CD8-positive, alpha-beta memory T cell (primary cell): ENCODE results near the gene TAS2R1. TPM values are rescaled to one million over a fixed set of nuclear protein-coding genes. Genes with fewer than 3 reads are reported as not detected.

Experiments
- CTCF ChIA-PET: fragments of 350-600 bp; sonication (Branson Sonifier 250); formaldehyde crosslinking; loops from one replicate; lab custom pipeline; 2021; ENCODE audit warnings: antibody characterized with exemption; lab: Charles Lee
- POLR2A ChIA-PET: fragments of 350-600 bp; sonication (Branson Sonifier 250); formaldehyde crosslinking; loops from one replicate; lab custom pipeline; 2021; ENCODE audit warnings: antibody characterized with exemption; lab: Charles Lee
- DNase-seq, 5 donors: peaks; one replicate each; pipeline versions ENCODE4 v3.0.0 to v3.0.0-alpha.2; 2020 to 2022; ENCODE audit warnings: mixed read lengths in 1 of 5
- H3K27ac ChIP-seq: one replicate; pipeline ENCODE4 v1.7.0; 2013; ENCODE audit warnings: low read depth, mild to moderate bottlenecking, low read length, moderate library complexity
- H3K27me3 ChIP-seq: 2 replicates; pipeline ENCODE4 v1.7.0; 2013; ENCODE audit warnings: low read length, mild to moderate bottlenecking; ENCODE audit not compliant: insufficient read depth, poor library complexity, severe bottlenecking
- H3K36me3 ChIP-seq: 2 replicates; pipeline ENCODE4 v1.7.0; 2013; ENCODE audit warnings: mild to moderate bottlenecking, low read length, moderate library complexity; ENCODE audit not compliant: insufficient read depth
- H3K4me1 ChIP-seq: 2 replicates; pipeline ENCODE4 v1.7.0; 2013; ENCODE audit warnings: mild to moderate bottlenecking, low read length, moderate library complexity; ENCODE audit not compliant: insufficient read depth
- H3K4me3 ChIP-seq: 2 replicates; pipeline ENCODE4 v1.7.0; 2013; ENCODE audit warnings: mild to moderate bottlenecking, low read length
- H3K9me3 ChIP-seq: 2 replicates; pipeline ENCODE4 v1.7.0; 2013; ENCODE audit warnings: mild to moderate bottlenecking, low read length
- H3K27ac Mint-ChIP-seq, 8 donors: one replicate each; pipeline ENCODE4 v1.8.0; 2020 to 2021; ENCODE audit warnings: mixed read lengths in 8 of 8, mild to moderate bottlenecking in 6 of 8, inconsistent platforms in 3 of 8, moderate library complexity in 3 of 8
- H3K27me3 Mint-ChIP-seq, 2 donors: one replicate each; pipeline ENCODE4 v1.8.0; 2020 to 2021; ENCODE audit warnings: mixed read lengths in 2 of 2, mild to moderate bottlenecking in 1 of 2, moderate library complexity in 1 of 2
- H3K36me3 Mint-ChIP-seq, 3 donors: one replicate each; pipeline ENCODE4 v1.8.0; 2020 to 2021; ENCODE audit warnings: mixed read lengths in 3 of 3, inconsistent platforms in 1 of 3, mild to moderate bottlenecking in 1 of 3
- H3K4me1 Mint-ChIP-seq, 3 donors: one replicate each; pipeline ENCODE4 v1.8.0; 2020 to 2021; ENCODE audit warnings: mixed read lengths in 3 of 3, inconsistent platforms in 1 of 3, mild to moderate bottlenecking in 1 of 3
- H3K4me3 Mint-ChIP-seq, 7 donors: one replicate each; pipeline ENCODE4 v1.8.0; 2020 to 2021; ENCODE audit warnings: mixed read lengths in 7 of 7, mild to moderate bottlenecking in 6 of 7, moderate library complexity in 4 of 7, inconsistent platforms in 2 of 7
- H3K9me3 Mint-ChIP-seq, 5 donors: one replicate each; pipeline ENCODE4 v1.8.0; 2020 to 2022; ENCODE audit warnings: mixed read lengths in 5 of 5, mild to moderate bottlenecking in 3 of 5, moderate library complexity in 2 of 5, inconsistent platforms in 1 of 5
- polyA plus RNA-seq: library from polyadenylated mRNA; unstranded; fragments of 300-500 nt; fragmentation: Illumina TruSeq; gene quantifications from one replicate; pipeline ENCODE4 v1.2.3, GENCODE V29; 2021
- total RNA-seq, 2 experiments: library from RNA; stranded (reverse); gene quantifications; one replicate each; pipeline ENCODE4 v1.2.3, GENCODE V29; 2021

The TAS2R1 gene
- total and polyA plus RNA-seq, 3 experiments from 2014 or later: not detected

DNA sequence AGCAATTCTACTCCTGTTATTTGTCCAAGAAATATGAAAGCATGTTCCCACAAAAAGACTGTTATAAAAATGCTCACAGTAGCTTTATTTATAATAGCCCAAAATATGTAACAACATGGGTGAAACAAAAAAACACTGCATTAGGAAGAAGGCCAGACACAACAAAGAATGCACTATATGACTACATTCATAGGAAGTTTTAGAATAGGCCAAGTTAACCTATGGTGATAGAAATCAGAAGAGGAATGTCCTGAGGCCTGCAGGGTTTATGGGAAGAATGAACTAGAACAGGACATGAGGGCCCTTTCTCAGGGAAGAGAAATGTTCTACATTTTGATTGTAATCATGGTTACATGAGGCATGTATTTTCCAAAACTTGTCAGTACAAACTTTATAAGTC, 24.7 kb upstream of the TAS2R1 start:
- H3K9me3 ChIP-seq: no peaks in the 10 kb centered on the region
- Mint-ChIP-seq H3K27ac (no peak overlapping the region), H3K9me3 (peaks cover 0 to 7% (median 0%) of the 10 kb centered on the region in 5 donors), H3K4me3 (no peak overlapping the region), H3K36me3 (no peaks in the 10 kb centered on the region), H3K4me1 (no peaks in the 10 kb centered on the region), H3K27me3 (peaks cover 0 to 2% of the 10 kb centered on the region in 2 donors)
- H3K36me3 ChIP-seq: no peaks in the 10 kb centered on the region
- no peak overlapping the region for H3K27ac ChIP-seq
- POLR2A ChIA-PET: no interaction called here
- no peak for DNase-seq
- H3K4me1 ChIP-seq: no peaks in the 10 kb centered on the region
- CTCF ChIA-PET: no interaction called here
- no peak overlapping the region for H3K4me3 ChIP-seq
- H3K27me3 ChIP-seq: no peaks in the 10 kb centered on the region

DNA sequence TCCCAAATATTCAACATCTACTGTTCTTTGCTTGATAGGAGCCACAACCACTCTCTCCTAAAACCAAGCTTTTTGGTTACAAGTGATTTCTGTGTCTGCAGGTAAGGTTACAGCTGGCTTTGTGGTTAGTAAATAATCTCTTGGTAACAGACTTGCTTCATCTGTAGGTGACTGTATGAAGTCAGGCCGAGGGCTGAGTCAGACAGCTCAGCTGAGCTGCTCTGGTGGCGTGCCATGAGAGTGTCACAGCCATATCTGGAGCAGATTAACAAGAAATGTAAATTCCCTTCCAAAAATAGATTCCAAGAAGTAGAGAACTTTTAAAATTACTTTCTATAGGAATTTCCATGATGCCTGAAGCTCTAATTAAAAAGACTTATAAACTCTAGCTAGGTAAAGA, 23.7 kb upstream of the TAS2R1 start:
- H3K36me3 Mint-ChIP-seq: no peaks in the 10 kb centered on the region
- Histone ChIP-seq H3K27me3 (no peaks in the 10 kb centered on the region), H3K4me3 (no peak overlapping the region), H3K4me1 (no peaks in the 10 kb centered on the region), H3K36me3 (no peaks in the 10 kb centered on the region), H3K9me3 (no peaks in the 10 kb centered on the region), H3K27ac (no peak overlapping the region)
- no peak for DNase-seq
- H3K4me3 Mint-ChIP-seq: no peak overlapping the region
- H3K9me3 Mint-ChIP-seq: peaks cover 0 to 7% (median 0%) of the 10 kb centered on the region in 5 donors
- H3K27ac Mint-ChIP-seq: no peak overlapping the region
- H3K27me3 Mint-ChIP-seq: peaks cover 0 to 2% of the 10 kb centered on the region in 2 donors
- POLR2A ChIA-PET: no interaction called here
- no peaks in the 10 kb centered on the region for H3K4me1 Mint-ChIP-seq
- CTCF ChIA-PET: no interaction called here

DNA sequence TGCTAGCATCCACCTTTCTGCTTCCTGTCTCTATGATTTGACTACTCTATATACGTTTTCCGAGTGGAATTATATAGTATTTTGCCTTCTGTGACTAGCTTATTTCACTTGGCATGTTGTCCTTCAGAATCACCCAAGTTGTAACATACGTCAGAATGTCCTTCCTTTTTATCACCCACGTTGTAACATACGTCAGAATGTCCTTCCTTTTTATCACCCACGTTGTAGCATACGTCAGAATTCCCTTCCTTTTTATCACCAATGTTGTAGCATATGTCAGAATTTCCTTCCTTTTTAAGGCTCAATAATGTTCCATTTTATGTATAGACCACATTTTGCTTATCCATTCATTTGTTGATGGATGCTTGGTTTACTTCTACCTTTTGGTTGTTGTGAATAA, 22.9 kb upstream of the TAS2R1 start:
- Histone ChIP-seq H3K9me3 (no peaks in the 10 kb centered on the region), H3K4me3 (no peak overlapping the region), H3K27ac (no peak overlapping the region), H3K27me3 (no peaks in the 10 kb centered on the region), H3K36me3 (no peaks in the 10 kb centered on the region), H3K4me1 (no peaks in the 10 kb centered on the region)
- Mint-ChIP-seq H3K27me3 (peaks cover 0 to 2% of the 10 kb centered on the region in 2 donors), H3K9me3 (peaks cover 0 to 3% (median 0%) of the 10 kb centered on the region in 5 donors), H3K27ac (no peak overlapping the region), H3K4me1 (no peaks in the 10 kb centered on the region), H3K4me3 (no peak overlapping the region), H3K36me3 (no peaks in the 10 kb centered on the region)
- ChIA-PET CTCF (no interaction called here), POLR2A (no interaction called here)
- no peak for DNase-seq

DNA sequence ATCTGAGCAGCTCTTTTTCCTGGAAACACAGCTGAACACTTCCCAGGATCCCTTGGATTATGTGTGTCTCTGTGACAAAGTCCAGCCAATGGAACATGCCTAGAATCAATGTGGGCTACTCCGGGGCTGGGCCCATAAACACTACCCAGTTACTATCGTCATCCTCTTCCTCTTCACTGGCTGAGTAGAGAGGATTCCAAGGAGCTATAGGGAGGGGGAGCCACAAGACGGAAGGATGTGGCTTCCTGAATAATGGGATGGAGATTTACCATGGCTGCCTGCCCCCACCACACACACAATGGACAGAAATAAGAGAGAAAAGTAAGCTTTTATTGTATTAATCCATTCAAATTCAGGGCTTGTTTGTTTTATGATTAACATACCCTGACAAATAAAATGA, 22.1 kb upstream of the TAS2R1 start:
- Histone ChIP-seq H3K27ac (no peak overlapping the region), H3K27me3 (no peaks in the 10 kb centered on the region), H3K36me3 (no peaks in the 10 kb centered on the region), H3K4me3 (no peak overlapping the region), H3K4me1 (no peaks in the 10 kb centered on the region), H3K9me3 (no peaks in the 10 kb centered on the region)
- DNase-seq: no peak
- Mint-ChIP-seq H3K4me3 (no peak overlapping the region), H3K27ac (no peak overlapping the region), H3K4me1 (no peaks in the 10 kb centered on the region), H3K36me3 (no peaks in the 10 kb centered on the region), H3K9me3 (peaks cover 0 to 3% (median 0%) of the 10 kb centered on the region in 5 donors), H3K27me3 (peaks cover 0 to 2% of the 10 kb centered on the region in 2 donors)
- ChIA-PET POLR2A (no interaction called here), CTCF (no interaction called here)

DNA sequence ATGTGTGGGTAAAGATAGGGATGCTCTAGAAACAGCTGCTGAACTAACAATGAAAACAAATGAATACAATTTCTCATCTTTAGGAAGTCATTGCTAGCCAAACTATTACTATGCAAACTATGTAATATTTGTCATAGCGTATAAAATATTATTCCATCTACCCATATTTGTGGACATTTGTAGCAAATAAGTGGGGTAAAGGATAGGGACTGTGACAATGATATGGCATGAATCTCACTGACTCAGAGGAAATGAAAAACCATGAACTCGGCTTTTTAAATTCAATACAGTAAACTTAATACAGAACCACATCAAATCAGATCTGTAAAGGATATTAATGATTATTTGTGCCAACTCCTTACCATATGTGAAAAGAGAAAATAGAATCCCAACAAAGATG, 16.7 kb upstream of the TAS2R1 start:
- Histone ChIP-seq H3K36me3 (no peaks in the 10 kb centered on the region), H3K4me1 (no peaks in the 10 kb centered on the region), H3K27ac (no peak overlapping the region), H3K27me3 (no peaks in the 10 kb centered on the region), H3K9me3 (no peaks in the 10 kb centered on the region), H3K4me3 (no peak overlapping the region)
- POLR2A ChIA-PET: no interaction called here
- no peak overlapping the region for H3K4me3 Mint-ChIP-seq
- CTCF ChIA-PET: no interaction called here
- no peak for DNase-seq
- H3K4me1 Mint-ChIP-seq: no peaks in the 10 kb centered on the region
- H3K27ac Mint-ChIP-seq: no peak overlapping the region
- peaks cover 0 to 2% of the 10 kb centered on the region in 2 donors for H3K27me3 Mint-ChIP-seq
- no peaks in the 10 kb centered on the region for H3K9me3 Mint-ChIP-seq
- H3K36me3 Mint-ChIP-seq: no peaks in the 10 kb centered on the region

DNA sequence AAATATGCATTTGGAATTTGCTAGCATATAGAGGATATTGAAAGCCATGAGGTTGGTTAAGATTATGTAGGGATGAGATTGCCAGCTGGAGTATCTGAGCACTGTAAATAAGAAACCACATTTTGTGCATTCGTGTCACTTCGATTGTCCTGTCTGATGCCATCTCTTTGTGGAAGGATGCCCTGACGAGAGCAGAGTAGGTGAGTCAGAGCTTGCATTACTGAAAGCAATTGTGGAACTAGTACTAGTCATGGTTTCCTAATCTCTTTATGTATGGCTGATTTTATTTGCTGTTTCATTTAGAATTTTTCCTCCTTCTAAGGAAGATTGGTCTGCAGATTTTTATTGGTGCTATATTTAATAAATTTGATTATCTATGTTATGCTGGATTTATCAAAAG, 14.5 kb upstream of the TAS2R1 start:
- H3K27me3 Mint-ChIP-seq: peaks cover 0 to 2% of the 10 kb centered on the region in 2 donors
- H3K9me3 Mint-ChIP-seq: peaks cover 0 to 8% (median under 1%) of the 10 kb centered on the region in 5 donors
- Histone ChIP-seq H3K27ac (no peak overlapping the region), H3K36me3 (no peaks in the 10 kb centered on the region), H3K4me1 (no peaks in the 10 kb centered on the region), H3K4me3 (no peak overlapping the region), H3K27me3 (no peaks in the 10 kb centered on the region), H3K9me3 (no peaks in the 10 kb centered on the region)
- H3K4me1 Mint-ChIP-seq: no peaks in the 10 kb centered on the region
- CTCF ChIA-PET: no interaction called here
- no peak overlapping the region for H3K27ac Mint-ChIP-seq
- no peaks in the 10 kb centered on the region for H3K36me3 Mint-ChIP-seq
- no peak for DNase-seq
- no peak overlapping the region for H3K4me3 Mint-ChIP-seq
- POLR2A ChIA-PET: no interaction called here

DNA sequence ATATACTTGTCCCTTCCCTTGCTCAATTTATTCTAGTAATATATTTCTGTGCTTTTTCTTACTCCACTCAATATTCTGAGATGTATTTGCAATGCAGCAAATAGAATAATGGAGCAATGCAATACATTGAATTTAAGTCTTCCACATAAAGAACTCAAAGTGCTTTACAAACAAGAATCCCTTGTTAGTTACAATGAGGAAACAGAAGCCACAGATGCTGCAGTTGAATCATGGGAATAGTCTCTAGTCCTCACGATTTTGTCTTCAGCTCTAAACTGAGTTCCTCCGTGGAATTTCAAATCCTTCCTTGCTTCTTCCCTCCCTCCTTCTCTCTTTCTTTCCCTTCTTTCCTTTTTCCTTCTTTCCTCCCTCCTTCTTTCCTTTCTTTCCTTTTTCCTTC, 12.5 kb upstream of the TAS2R1 start:
- POLR2A ChIA-PET: no interaction called here
- no peaks in the 10 kb centered on the region for H3K36me3 ChIP-seq
- H3K9me3 Mint-ChIP-seq: peaks cover 5 to 19% (median 9%) of the 10 kb centered on the region in 5 donors
- H3K4me3 Mint-ChIP-seq: no peak overlapping the region
- H3K4me1 ChIP-seq: no peaks in the 10 kb centered on the region
- no peak overlapping the region for H3K27ac Mint-ChIP-seq
- H3K27ac ChIP-seq: no peak overlapping the region
- H3K9me3 ChIP-seq: peaks cover 4% of the 10 kb centered on the region
- CTCF ChIA-PET: no interaction called here
- H3K27me3 ChIP-seq: no peaks in the 10 kb centered on the region
- H3K27me3 Mint-ChIP-seq: peaks cover 0 to 2% of the 10 kb centered on the region in 2 donors
- H3K4me1 Mint-ChIP-seq: no peaks in the 10 kb centered on the region
- no peaks in the 10 kb centered on the region for H3K36me3 Mint-ChIP-seq
- no peak for DNase-seq
- H3K4me3 ChIP-seq: no peak overlapping the region

DNA sequence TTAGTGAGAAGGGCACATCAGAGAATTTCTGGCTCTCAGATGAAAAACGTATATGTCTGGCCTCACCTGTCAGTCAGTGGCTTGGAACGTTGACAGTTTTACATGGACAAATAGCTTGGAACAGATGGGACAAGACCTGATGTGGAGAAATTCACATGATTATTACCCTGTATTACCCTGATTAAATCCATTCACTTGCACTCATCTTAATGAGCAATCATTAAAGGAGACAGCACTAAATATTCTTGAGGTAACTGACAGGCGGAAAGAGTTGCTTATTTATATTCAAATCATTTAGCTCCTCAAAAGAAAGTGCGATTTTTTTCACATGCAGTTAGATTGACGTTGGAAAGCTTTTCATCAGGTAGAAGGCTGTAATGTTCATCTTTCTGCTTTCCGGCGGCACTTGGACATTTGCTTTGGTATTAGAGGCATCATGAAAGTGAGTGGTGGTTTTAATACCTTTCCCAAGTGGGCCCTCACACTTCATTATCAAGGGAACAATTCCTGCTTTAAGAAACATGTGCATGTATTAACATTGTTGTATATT, 11.7 kb upstream of the TAS2R1 start:
- no peaks in the 10 kb centered on the region for H3K4me1 ChIP-seq
- H3K36me3 Mint-ChIP-seq: no peaks in the 10 kb centered on the region
- ChIA-PET CTCF (no interaction called here), POLR2A (no interaction called here)
- H3K36me3 ChIP-seq: no peaks in the 10 kb centered on the region
- H3K27ac ChIP-seq: no peak overlapping the region
- no peak overlapping the region for H3K27ac Mint-ChIP-seq
- H3K27me3 ChIP-seq: no peaks in the 10 kb centered on the region
- no peak for DNase-seq
- H3K9me3 Mint-ChIP-seq: peaks cover 11 to 19% (median 12%) of the 10 kb centered on the region in 5 donors
- H3K4me1 Mint-ChIP-seq: no peaks in the 10 kb centered on the region
- H3K27me3 Mint-ChIP-seq: peaks cover 0 to 2% of the 10 kb centered on the region in 2 donors
- peaks cover 4% of the 10 kb centered on the region for H3K9me3 ChIP-seq
- H3K4me3 Mint-ChIP-seq: no peak overlapping the region
- H3K4me3 ChIP-seq: no peak overlapping the region
